Right lobe of liver (tissue), 6 donors: ENCODE data around the gene ATP2B3. TPM values are rescaled to one million over a fixed set of nuclear protein-coding genes. Genes with fewer than 3 reads are reported as not detected.

Source experiments
- ATAC-seq, 4 donors: fragments of 200-7000 bp; cut with Tn5 transposase; one replicate each; pipeline ENCODE4 v1.9.1; 2020; ENCODE audit warnings: mild to moderate bottlenecking in 4 of 4, moderate library complexity in 4 of 4
- DNase-seq, 3 donors: peaks; one replicate each; pipeline ENCODE4 v3.0.0-alpha.2; 2020
- H3K27ac ChIP-seq, 3 donors: fragments of 200-600 bp; one replicate each; pipeline ENCODE4 v1.8.0; 2022
- H3K27me3 ChIP-seq, 2 donors: fragments of 200-600 bp; one replicate each; pipeline ENCODE4 v1.8.0; 2022
- H3K36me3 ChIP-seq, 4 donors: fragments of 200-600 bp; sonication (generic) in 1 of 4; one replicate each; pipeline versions ENCODE4 v1.5.1 to v1.8.0; 2017 to 2022; ENCODE audit warnings: control low read depth in 1 of 4
- H3K4me1 ChIP-seq, 4 donors: fragments of 200-600 bp; sonication (generic) in 1 of 4; one replicate each; pipeline versions ENCODE4 v1.5.1 to v1.8.0; 2017 to 2022; ENCODE audit warnings: control low read depth in 1 of 4
- H3K4me3 ChIP-seq, 3 donors: fragments of 200-600 bp; one replicate each; pipeline ENCODE4 v1.8.0; 2022
- H3K9me3 ChIP-seq, 4 donors: fragments of 200-600 bp; sonication (generic) in 1 of 4; one replicate each; pipeline versions ENCODE4 v1.5.1 to v1.8.0; 2017 to 2022; ENCODE audit warnings: control low read depth in 1 of 4
- CTCF ChIP-seq, 4 donors: fragments of 200-600 bp in 3 of 4; fragments of 450-650 bp in 1 of 4; IDR thresholded peaks; one replicate each; pipeline versions ENCODE4 v1.5.1 to v1.8.0; 2016 to 2022; ENCODE audit warnings: antibody characterized with exemption in 4 of 4, mild to moderate bottlenecking in 2 of 4
- POLR2A ChIP-seq: fragments of 450-650 bp; IDR thresholded peaks from one replicate; pipeline ENCODE4 v1.6.1; 2017; ENCODE audit warnings: antibody characterized with exemption, mild to moderate bottlenecking
- WGBS: methylation state at CpG from one replicate; pipeline ENCODE4 v1.1.6; 2018; ENCODE audit warnings: low coverage, low lambda C conversion rate; ENCODE audit not compliant: insufficient coverage; ENCODE audit errors: missing lambda C conversion rate; 5-methylcytosine and 5-hydroxymethylcytosine counted together
- intact Hi-C, 2 donors: fragments of 100-400 bp; cut with DNase I; formaldehyde crosslinking; loops; one replicate each; pipeline versions ENCODE4 v1.11.2 to v1.14.1; 2022
- total RNA-seq, 6 experiments: library from RNA; depleted of rRNA in 2 of 6; stranded (reverse); fragments of >200 nt in 2 of 6; fragmentation: NEBNext Ultra II Directional in 3 of 6; extraction: Animal tissue kit (Norgen Biotek cat#: 25700) in 3 of 6; gene quantifications; one replicate each; pipeline versions ENCODE4 v1.1.0 to v1.2.4, GENCODE V29; 2016 to 2023
- donor health status: DM: no; HTN: yes; CAD: no.
- donor health status: DM: no; HTN: no; CAD: no.
- donor health status: DM: no; HTN: no; CAD: no.
- donor health status: DM: no; HTN: yes; CAD: no.
- donor health status: DM: no; HTN: yes; CAD: no.

Gene ATP2B3
- total RNA-seq, 6 experiments from 2014 or later = 0.07 TPM; not detected in 5

- H3K4me1 ChIP-seq = no peaks in the 10 kb centered on the region
- H3K27ac ChIP-seq = no peak overlapping the region
- H3K27me3 ChIP-seq = no peaks in the 10 kb centered on the region
- 63% methylated on average over 1 of the region's 2 CpGs for WGBS
- DNase-seq (no peak), ATAC-seq (no peak)
- TF ChIP-seq POLR2A (no peak), CTCF (IDR thresholded peaks at IDR 0.05) (no peak)
- no peaks in the 10 kb centered on the region for H3K9me3 ChIP-seq
- peaks cover 0 to 6% (median under 1%) of the 10 kb centered on the region in 4 donors for H3K36me3 ChIP-seq
- intact Hi-C loops = no loop called here
- no peak overlapping the region for H3K4me3 ChIP-seq
These were observed 66.0 kb downstream of the ATP2B3 start for GRCh38 chrX:153583433-153583832.

GRCh38 chrX:153585827-153586226 lies 68.4 kb downstream of the ATP2B3 start:
- no peak overlapping the region for H3K27ac ChIP-seq
- no peak for TF ChIP-seq POLR2A
- no peak for TF ChIP-seq CTCF (IDR thresholded peaks at IDR 0.05)
- 58% methylated on average over 4 of the region's 4 CpGs for WGBS
- ATAC-seq = no peak
- no peak for DNase-seq
- intact Hi-C loops = no loop called here
- H3K4me3 ChIP-seq = no peak overlapping the region
- no peaks in the 10 kb centered on the region for H3K27me3 ChIP-seq
- peaks cover 0 to 6% (median under 1%) of the 10 kb centered on the region in 4 donors for H3K36me3 ChIP-seq
- H3K4me1 ChIP-seq = no peaks in the 10 kb centered on the region
- H3K9me3 ChIP-seq = no peaks in the 10 kb centered on the region

DNA sequence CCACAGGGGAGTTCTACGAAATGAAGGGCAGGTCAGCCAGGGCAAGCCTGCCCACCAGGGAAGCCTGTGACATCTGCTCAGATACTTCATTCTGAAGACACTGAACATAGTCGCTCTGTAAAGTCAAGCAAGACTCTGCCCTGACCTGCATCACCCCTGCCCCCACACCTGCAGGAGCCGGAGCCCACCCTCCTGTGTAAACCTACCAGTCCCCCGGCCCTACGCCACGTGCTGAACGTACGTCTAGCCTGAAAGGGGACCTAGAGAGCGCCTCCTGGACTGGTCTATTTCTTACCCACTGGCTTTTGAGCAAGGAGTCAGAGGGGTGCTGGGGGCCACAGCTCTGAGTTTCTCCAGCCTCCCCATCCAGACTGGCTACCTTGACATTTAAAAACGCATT lies 69.9 kb downstream of the ATP2B3 start:
- no peak for TF ChIP-seq CTCF (IDR thresholded peaks at IDR 0.05)
- no peak for TF ChIP-seq POLR2A
- no peaks in the 10 kb centered on the region for H3K9me3 ChIP-seq
- H3K4me1 ChIP-seq = no peaks in the 10 kb centered on the region
- WGBS = 69% methylated on average over 4 of the region's 10 CpGs
- DNase-seq (no peak), ATAC-seq (no peak)
- peaks cover 0 to 6% (median under 1%) of the 10 kb centered on the region in 4 donors for H3K36me3 ChIP-seq
- H3K27me3 ChIP-seq = no peaks in the 10 kb centered on the region
- H3K4me3 ChIP-seq = no peak overlapping the region
- intact Hi-C loops = no loop called here
- H3K27ac ChIP-seq = no peak overlapping the region

GRCh38 chrX:153588021-153588781 lies 70.8 kb downstream of the ATP2B3 start:
- Histone ChIP-seq H3K9me3 (no peaks in the 10 kb centered on the region), H3K4me3 (no peak overlapping the region), H3K36me3 (peaks cover 0 to 6% (median under 1%) of the 10 kb centered on the region in 4 donors), H3K27ac (no peak overlapping the region), H3K27me3 (no peaks in the 10 kb centered on the region), H3K4me1 (no peaks in the 10 kb centered on the region)
- intact Hi-C loops = no loop called here
- no peak for ATAC-seq
- DNase-seq = no peak
- no peak for TF ChIP-seq CTCF (IDR thresholded peaks at IDR 0.05)
- TF ChIP-seq POLR2A = no peak
- WGBS = 80% methylated on average over 11 of the region's 18 CpGs
